ENCODE measurements around the gene OSBPL5.

The OSBPL5 gene

DNA sequence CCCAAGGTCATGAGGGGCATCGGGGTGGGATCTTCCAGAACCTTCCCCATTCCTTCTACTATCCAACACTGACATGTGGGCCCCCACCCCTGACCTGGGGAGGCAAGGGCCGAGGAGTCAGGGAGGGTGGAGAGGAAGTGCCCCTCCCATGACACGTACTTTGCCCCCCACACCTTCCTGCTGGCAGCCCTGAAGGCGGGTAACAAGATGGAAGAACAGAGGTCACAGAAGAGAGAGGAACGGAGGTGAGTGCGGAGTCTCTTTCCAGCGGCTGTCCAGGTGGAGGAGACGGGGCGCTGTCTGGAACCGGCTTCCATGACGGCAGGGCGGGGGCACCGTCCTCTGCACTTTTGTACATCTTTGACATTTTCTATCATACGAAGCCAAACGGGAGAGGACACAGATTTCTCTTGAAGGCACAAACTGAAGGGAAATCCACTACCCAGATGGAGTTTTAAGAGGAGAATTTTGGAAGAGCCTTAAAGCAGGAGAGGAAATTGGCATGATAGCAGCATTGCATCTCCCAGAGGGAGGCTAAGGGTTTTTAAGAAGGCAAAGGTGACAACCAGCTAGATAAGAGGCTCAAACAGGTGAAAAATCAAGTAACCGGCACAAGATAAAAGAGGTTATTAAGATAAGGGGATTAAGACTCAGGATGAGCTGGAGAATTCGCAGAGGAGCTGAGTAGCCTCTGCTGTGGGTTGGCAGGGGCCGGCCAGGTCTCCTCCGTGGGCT, 16.7 kb downstream of the OSBPL5 start:
- DNase-seq = no peak

DNA sequence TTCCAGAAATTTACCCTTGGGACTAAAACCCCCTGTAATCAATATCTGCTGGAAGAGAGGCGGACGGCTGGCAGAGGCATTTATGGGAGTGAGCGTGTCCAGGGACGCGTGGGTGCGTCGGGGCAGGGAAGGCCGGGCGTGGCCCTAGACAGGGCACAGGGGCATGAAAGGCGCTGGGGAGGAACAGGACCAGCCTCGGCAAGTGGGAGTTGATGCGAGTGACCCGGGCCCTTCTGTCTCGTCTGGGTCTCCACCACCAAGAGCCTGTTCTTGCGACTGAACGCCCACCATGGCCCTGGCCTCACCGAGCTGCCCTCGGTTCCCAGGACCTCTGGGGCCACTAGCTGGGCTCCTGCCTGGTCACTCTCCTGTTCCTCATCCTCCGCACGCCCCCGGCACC, 17.5 kb downstream of the OSBPL5 start:
- DNase-seq = no peak

GRCh38 chr11:3147257-3147619, 17.9 kb downstream of the OSBPL5 start:
- no peak for DNase-seq

DNA sequence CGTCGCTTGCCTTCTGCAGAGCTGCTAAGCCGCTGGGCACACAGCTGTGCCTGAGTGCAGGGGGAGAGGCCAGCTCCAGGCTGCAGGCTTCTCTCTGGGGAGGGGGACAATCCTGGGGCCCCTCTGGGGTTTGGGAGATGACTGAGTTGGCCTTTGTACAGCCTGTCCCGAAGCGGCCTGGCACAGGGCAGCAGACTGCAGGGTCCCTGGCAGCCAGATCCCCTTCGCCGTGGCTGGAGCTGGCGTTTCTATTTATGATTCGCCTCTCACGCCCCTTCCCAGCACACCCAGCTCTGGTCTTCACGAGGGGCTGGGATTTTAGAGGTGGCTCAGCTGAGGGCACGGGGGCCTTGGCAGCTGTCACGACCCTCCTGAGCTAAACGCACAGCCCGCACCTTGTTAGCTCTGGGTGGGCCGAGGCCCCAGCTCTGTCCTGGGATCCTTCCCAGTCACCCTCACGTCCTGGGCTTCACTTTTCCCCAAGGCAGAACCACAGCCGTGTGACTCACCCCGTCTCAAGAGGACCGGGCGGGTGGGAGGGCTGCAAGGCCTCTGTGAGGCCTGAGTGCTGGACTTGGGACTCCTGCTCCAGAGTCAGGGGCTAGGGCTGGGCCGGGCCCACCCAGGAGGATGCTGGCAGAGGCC, 18.4 kb downstream of the OSBPL5 start:
- DNase-seq = no peak

GRCh38 chr11:3145206-3145520, 19.9 kb downstream of the OSBPL5 start:
- DNase-seq = no peak

- no peak for DNase-seq
These were observed 20.6 kb downstream of the OSBPL5 start for GRCh38 chr11:3144296-3145205.

- DNase-seq = no peak
These were observed 21.8 kb downstream of the OSBPL5 start for GRCh38 chr11:3143136-3143880.

GRCh38 chr11:3140291-3140603, 24.9 kb downstream of the OSBPL5 start:
- DNase-seq = no peak

DNA sequence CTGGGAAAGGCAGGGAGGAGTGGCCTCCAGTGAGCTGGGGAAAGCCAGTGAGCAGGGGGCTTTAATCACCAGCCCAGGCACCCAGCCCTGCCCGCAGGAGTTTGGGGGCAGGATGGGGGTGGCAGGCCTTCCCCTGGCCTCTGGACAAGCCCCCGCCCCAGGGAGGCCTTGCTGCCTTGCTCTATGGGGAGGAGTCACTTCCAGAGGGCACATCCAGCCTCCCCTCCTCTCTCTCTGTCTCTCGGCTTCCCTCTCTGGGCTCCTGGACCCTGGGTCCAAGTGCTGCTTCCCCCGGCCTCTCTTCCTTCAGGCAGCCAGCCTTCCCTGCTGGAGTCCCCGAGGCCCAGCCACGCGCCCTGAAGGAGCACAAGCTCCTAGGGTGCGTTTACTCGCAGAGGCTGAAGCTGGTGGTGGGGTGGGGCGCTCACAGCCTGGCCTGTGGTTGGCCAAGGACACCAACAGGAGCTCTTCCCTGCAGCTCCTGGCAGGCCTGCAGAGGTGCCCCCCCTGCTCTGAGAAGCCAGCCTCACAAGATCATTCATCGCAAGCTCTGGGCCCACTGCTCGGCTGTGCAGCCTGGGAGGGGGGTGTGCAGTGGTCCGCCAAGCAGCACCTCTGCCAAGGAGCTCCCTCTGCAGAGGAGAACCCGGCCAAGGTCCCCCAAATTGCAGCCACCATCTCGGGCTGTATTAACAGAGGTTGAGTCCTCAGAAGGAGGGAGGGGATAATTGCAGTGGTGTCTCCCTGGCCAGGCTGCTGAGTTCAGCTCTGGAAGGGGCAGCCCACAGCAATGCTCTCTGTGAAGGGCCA, 25.4 kb downstream of the OSBPL5 start:
- DNase-seq = no peak

DNA sequence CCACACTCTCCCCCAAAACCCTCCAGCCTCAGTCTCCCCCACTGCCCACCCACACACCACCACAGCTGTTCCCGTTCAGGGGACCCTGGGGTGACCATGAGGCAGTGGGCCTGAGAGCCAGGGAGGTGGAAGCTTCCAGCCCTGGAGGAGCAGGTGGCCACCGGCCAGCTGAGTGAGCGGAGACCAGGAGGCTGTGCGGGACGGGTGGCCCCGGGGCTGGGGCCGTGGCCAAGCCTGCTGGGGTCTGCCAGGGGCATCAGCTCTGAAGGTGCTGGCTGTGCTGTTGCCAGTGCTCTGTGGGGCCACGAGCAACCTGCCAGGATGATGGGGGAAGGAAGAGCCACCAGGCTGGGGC, 26.0 kb downstream of the OSBPL5 start:
- DNase-seq = no peak

- DNase-seq = no peak
These were observed 26.7 kb downstream of the OSBPL5 start for GRCh38 chr11:3138178-3139085.

- DNase-seq = no peak
These were observed 27.5 kb downstream of the OSBPL5 start for GRCh38 chr11:3137486-3138177.

DNA sequence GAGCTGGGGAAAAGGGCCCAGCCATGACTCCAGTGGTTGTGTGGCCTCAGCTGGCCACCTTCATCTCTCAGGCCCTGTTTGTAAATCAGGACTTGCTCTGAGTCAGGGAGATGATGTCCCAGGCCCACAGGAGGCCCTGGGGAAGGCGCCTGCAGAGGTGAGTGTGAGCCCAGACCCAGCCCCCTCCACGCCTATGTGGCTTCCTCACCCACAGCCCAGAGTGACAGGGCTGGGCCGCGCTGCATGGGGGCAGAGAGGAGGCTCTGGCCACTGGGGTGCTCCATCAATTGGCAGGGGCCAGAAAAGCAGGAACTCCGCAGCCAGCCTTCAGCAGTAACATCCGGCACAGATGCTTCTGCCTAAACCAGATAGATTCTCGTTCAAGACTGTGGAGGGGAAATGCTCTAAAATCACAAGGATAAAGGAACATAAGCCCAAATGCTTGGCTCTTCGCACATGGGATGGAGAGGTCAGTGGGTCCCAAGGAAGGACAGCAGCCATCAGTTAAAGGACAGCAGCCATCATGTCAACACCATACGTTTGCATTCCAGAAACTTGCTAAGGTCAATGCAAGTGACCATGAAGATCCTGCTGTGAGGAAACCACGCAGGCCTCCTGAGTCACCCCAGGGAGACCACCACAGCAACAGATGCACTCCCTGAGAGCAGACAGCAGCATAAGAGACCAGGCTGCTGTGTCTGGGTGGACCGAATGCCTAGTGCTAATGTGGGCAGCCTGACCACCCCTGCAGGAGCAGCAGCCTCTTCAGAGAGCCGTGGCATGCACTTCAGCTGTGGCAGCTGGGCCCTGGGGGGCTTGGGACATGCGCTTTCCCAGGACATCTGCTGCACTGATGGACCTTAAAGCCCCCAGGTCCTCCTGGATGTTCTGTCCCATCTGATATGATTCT, 28.3 kb downstream of the OSBPL5 start:
- DNase-seq = no peak

DNA sequence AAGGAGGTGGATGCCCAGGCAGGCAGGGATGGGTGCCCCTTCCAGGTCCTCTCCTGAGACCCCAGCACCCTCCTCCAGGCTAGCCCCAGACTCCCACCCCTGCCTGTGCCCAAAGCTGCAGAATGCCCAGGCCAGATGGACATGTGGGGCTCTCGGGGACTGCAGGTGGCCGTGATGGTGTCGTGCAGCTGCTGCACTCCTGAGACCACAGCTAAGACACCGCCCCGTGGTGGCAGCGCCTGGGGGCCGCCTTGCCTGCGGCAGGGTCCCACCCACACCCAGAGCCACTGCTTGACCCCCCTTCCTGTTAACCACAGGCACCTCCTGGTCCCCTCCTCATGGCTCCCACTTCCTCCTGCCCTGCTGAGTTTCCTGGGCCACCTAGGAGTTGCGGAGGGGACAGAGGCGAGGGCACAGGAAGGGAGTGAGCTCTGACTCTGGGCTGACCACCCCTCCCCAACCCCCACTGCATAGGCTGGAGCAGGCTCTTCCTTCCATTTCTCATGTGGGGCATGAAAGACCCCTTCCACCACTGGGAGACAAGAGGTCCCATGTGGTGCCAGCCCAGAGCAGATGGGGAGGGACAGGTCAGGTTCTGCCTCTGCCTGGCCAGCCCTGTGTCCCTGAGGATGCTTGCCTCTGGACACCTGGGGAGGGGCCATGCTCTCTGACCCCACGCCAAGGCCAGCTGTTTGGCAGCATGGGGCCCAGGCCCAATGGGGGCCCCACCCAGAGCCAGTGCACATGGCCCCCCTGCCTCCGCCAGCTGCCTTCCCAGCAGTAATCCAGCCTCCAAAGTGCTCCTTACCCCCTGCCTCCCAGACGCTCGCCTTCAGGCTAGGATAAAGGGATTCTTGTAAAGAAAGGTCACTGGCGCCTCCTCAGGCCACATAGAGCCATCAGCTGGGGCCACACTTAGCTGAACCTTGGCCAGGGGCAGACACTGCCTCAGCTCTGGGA, 29.3 kb downstream of the OSBPL5 start:
- peak; percentile 1 for DNase-seq

DNA sequence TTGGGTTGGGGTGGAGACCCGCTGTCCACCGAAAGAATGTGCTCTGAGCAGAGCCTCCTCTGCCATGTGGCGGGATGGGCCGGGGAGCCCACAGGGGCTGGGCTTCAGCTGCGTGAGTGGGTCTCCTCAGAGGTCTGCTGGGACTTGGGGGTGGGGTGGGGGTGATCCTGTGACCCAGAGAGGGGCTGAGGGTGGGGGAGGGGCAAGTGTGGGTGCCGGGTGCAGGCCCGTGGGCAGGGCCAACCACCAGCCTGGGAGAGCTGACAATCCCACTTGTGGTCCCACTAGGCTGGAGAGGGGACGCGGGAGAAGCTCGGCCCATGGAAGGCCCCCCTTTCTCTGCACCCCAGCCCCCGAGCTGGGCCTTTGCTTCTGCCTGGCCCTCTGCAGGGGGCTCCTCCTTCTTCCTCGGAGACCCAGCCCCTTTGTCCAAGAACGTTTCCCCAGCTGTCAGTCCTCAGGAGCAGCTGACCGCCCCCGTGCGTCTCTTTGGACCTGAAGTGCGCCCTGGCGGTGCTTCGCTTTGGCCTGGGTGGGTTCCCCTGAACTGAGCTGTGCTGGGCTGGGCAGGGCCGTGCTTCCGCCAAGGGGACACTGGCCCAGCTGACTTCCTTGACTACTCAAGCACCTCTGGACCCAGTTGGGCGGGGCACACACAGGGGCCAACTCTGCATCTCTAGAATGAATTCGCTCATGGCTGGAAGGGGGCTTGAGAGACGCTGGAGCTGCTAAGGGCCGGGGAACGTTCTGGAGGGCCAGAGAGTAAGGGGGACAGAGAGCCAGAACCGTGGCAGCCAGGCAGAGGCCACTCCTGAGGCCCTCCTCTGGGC, 30.2 kb downstream of the OSBPL5 start:
- peak; percentile 1 for DNase-seq

DNA sequence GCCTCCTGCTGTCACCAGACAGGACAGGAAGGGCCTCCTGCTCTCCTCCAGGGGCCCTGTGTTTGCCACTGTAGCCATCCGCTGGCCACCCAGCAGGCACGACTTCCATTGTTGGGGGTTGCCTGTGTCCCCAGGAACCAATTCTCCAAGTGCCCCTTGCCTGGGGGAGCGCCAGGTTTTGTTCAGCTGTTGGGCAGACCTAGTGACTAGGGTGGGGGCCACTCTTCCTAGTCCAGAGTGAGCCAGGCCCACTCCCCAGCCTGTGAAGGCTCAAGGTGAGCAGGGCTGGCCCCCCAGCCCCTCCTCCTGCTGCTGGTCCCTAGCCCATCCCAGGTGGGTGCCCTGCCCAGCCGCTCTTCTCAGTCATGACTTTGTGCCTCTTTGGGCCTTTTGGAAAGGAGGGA, 30.9 kb downstream of the OSBPL5 start:
- DNase-seq = peak; percentile 1
